Ishikawa (cell line): ENCODE data around the gene TMPRSS13.

Experiments used
- CEBPB ChIP-seq: IDR thresholded peaks from 2 replicates; pipeline ENCODE4 v1.6.1; 2012
- EP300 ChIP-seq: IDR thresholded peaks from 2 replicates; pipeline ENCODE4 v1.6.1; 2012; ENCODE audit warnings: borderline replicate concordance
- RAD21 ChIP-seq: IDR thresholded peaks from 2 replicates; pipeline ENCODE4 v1.6.1; 2012; ENCODE audit warnings: low read depth
- TAF1 ChIP-seq: IDR thresholded peaks from 2 replicates; pipeline ENCODE4 v1.6.1; 2012; ENCODE audit warnings: low read depth, mild to moderate bottlenecking
- TF ChIP-seq, protein P1 (sequence below): IDR thresholded peaks from 2 replicates; pipeline ENCODE4 v1.6.1; 2012; ENCODE audit warnings: low read depth, mild to moderate bottlenecking
- TF ChIP-seq, protein P2 (sequence below): IDR thresholded peaks from 2 replicates; pipeline ENCODE4 v1.6.1; 2012

DNA sequence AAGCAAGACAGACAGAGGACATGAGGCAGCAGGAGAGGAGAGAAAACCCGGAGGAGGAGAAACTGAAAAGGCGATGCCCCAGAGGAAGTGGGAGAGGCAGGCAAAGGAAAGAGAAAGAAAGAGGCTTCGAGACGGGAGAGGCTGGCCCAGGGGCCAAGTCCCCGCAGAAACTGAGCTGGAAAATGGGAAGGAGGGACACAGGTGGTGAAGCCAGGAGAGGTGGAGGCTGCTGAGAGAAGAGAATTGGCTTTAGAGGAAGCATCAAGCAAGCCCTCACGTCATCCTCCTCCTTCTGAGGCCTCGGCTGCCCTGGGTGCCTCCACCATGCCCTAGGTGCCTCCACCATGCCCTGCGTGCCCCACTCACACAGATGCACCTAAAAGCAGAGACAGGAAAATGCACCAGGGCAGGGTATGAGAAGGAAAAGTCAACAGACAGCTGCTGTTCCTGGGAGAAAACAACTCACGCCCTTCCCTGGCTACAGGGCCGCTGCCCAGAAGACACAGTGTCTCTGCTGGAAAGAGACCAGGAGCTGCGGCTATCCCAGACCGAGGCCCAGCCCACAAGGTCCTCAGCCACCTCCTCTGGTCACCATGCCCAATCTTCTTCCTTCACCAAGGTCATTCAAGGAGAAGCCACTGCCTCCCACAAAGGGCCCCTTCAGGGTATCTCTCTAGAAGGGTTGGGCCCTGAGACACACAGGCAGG, 67.0 kb downstream of the TMPRSS13 start:
- TF ChIP-seq RAD21: no peak
- TF ChIP-seq EP300: no peak
- TF ChIP-seq, protein P1, sequence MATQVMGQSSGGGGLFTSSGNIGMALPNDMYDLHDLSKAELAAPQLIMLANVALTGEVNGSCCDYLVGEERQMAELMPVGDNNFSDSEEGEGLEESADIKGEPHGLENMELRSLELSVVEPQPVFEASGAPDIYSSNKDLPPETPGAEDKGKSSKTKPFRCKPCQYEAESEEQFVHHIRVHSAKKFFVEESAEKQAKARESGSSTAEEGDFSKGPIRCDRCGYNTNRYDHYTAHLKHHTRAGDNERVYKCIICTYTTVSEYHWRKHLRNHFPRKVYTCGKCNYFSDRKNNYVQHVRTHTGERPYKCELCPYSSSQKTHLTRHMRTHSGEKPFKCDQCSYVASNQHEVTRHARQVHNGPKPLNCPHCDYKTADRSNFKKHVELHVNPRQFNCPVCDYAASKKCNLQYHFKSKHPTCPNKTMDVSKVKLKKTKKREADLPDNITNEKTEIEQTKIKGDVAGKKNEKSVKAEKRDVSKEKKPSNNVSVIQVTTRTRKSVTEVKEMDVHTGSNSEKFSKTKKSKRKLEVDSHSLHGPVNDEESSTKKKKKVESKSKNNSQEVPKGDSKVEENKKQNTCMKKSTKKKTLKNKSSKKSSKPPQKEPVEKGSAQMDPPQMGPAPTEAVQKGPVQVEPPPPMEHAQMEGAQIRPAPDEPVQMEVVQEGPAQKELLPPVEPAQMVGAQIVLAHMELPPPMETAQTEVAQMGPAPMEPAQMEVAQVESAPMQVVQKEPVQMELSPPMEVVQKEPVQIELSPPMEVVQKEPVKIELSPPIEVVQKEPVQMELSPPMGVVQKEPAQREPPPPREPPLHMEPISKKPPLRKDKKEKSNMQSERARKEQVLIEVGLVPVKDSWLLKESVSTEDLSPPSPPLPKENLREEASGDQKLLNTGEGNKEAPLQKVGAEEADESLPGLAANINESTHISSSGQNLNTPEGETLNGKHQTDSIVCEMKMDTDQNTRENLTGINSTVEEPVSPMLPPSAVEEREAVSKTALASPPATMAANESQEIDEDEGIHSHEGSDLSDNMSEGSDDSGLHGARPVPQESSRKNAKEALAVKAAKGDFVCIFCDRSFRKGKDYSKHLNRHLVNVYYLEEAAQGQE: no peak
- TF ChIP-seq, protein P2, sequence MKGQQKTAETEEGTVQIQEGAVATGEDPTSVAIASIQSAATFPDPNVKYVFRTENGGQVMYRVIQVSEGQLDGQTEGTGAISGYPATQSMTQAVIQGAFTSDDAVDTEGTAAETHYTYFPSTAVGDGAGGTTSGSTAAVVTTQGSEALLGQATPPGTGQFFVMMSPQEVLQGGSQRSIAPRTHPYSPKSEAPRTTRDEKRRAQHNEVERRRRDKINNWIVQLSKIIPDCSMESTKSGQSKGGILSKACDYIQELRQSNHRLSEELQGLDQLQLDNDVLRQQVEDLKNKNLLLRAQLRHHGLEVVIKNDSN: no peak
- no peak for TF ChIP-seq TAF1
- TF ChIP-seq CEBPB: no peak
